Bladder microvascular endothelial cell (primary cell): ENCODE results near the gene BACE1. TPM values are rescaled to one million over a fixed set of nuclear protein-coding genes. Genes with fewer than 3 reads are reported as not detected.

Experiments
- total RNA-seq: library from RNA; depleted of rRNA; stranded (reverse); fragments of >200 nt; gene quantifications from 2 replicates; pipeline ENCODE4 v1.2.3, GENCODE V29; 2014

Gene BACE1
- 5.2 and 13.0 TPM in 2 replicates for total RNA-seq

DNA sequence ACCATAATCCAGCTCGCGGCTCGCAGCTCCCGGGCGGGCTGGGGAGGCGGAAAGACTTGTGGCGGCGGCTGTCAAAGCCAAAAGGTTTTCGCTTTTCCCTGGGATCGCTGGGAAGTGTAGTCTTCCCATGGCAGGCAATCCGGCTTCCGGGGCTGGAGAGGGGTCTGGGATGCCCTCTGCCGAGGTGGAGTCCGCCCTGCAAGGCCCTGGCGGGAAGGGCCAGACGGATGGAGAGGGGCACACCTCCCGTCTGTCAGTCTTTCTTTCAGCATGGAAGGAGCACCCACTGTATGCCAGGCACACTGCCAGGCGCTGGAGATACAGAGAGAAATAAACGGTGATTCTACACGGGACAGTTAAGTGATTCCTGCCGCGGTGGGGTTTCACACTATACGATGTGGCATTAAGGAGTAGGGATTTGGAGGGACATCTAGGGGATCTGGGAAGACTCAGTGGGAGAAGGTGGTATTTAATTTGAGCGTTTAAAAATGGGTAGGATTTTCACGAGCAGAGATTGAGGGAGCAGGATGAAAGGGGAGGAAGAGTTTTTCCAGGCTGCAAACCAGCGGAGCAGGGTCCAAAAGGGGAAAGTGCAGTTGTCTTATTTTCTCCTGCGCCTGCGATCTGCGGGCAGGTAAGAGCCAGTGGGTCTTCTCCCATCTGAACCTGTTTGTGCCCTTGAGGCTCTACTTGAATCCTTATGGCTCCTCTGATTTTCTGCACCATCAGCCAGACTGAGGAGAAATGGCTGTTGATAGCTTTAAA lies at the start of gene BACE1:
Gene BACE1 (minus strand): TSS at position 60 of the 765 bp plus-strand sequence. CDS start 461 bp downstream, outside the sequence.

DNA sequence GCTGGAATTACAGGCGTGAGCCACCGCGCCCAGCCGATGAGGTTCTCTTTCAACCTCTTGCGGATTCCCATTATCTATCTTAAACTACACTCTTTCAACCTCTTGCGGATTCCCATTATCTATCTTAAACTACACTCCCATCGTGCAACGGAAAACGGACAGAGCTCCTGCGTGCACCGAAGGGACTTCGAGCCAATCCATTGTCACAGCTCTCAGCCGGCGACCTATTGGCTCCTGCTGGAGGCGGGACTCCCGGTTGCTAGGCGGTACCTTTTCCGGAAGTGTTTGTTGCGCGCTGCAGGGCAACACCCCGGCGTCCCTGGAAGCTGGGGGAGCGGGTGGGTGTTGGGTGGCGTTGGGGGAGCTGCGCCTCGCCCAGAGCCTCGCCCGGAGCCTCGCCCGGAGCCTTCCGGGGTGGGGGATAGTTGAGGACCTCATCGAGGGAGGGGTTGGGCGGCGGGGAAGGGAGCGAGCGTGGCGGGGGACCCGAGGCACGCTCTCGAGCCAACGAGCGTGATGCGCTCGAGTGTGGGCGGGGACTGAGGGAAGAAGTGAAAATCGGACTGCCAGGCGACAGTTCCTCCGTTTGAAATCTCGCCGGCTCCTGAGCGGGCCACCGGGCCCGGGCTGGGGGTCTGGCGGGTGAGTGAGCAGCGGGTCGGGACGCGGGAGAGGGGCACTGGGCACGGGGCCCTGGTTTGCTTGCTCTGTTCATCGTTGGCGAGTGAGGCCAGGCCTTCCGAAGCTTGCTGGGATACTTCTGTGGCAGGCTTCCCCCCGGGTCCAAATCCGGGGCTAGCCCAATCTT lies 11.7 kb upstream of the BACE1 start, which contains the start of gene CEP164:
Gene CEP164 (plus strand): TSS at position 288 of the 808 bp plus-strand sequence. CDS start 10,733 bp downstream, outside the sequence.

DNA sequence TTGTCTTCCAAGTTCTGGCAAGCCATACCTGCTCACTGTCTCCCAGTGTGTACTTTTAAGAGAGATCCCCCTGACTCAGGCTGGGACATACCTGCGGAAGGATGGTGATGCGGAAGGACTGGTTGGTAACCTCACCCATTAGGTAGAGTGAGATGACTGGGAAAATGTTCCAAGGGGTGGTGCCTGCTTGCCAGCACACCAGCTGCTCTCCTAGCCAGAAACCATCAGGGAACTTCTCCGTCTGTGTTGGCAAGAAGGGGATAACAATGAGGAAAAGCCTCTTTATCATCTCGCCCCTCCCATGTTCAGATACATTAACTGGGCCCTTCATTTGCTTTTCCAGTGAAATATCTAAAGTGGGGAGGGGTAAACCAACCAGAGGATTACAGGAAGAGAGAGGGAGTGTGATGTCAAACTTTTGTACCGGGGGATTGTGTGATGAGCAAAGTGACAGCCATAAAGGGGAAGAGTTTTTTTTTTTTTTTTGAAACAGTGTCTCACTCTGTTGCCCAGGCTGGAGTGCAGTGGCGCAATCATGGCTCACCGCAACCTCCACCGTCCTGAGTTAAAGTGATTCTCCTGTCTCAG lies 25.2 kb downstream of the BACE1 start, which contains the start of gene BACE1-AS:
Gene BACE1-AS (plus strand): TSS at position 538 of the 588 bp plus-strand sequence.

Other genes with a start within 250 kb of the BACE1 start
- 6.0 and 18.0 TPM in 2 replicates for gene SIK3, start 217.8 kb downstream of the BACE1 start, total RNA-seq
- 144 and 156 TPM in 2 replicates for gene PAFAH1B2, start 172.0 kb downstream of the BACE1 start, total RNA-seq
- 7.1 and 16.2 TPM in 2 replicates for gene SIDT2, start 137.5 kb downstream of the BACE1 start, total RNA-seq
- 54.7 and 71.3 TPM in 2 replicates for gene TAGLN, start 116.9 kb downstream of the BACE1 start, total RNA-seq
- 38.4 and 62.1 TPM in 2 replicates for gene PCSK7, start 84.2 kb downstream of the BACE1 start, total RNA-seq
- 5.7 and 10.5 TPM in 2 replicates for gene RNF214, start 83.6 kb downstream of the BACE1 start, total RNA-seq
- gene BACE1-AS, start 24.9 kb downstream of the BACE1 start, total RNA-seq: 1.3 and 3.3 TPM in 2 replicates
- 20.1 and 26.1 TPM in 2 replicates for gene CEP164, start 11.6 kb upstream of the BACE1 start, total RNA-seq